ENCODE data around the gene AP3S2. TPM values are rescaled to one million over a fixed set of nuclear protein-coding genes. Genes with fewer than 3 reads are reported as not detected.

The AP3S2 gene
- total and polyA plus RNA-seq, 2 of the 8 experiments (the other 6 are each of a cell fraction or from before 2014, with no cell fraction given): 19.2 to 45.4 TPM

- H4K20me1 ChIP-seq (replicated peaks in 1 of 2; ENCODE audit: control insufficient read depth in 1 of 2, insufficient read depth in 2 of 2, low read length in 2 of 2): no peaks in the 10 kb centered on the region
- no peak overlapping the region for H2AK5ac ChIP-seq (ENCODE audit: low read depth, low read length)
- H3K4me3 ChIP-seq (ENCODE audit: extremely low read depth in 1 of 4, insufficient read depth in 2 of 4, low read depth in 3 of 4, low read length in 4 of 4): no peak overlapping the region
- H3K9ac ChIP-seq (replicated peaks in 1 of 4; ENCODE audit: extremely low read depth in 1 of 4, low read depth in 3 of 4, low read length in 3 of 4): no peak overlapping the region
- H3K4ac ChIP-seq (replicated peaks; ENCODE audit: insufficient read length, low read depth, low read length): no peak overlapping the region
- H3K23ac ChIP-seq (ENCODE audit: insufficient read length): no peak overlapping the region
- H3K23me2 ChIP-seq (ENCODE audit: low read depth, low read length): no peaks in the 10 kb centered on the region
- H2BK20ac ChIP-seq (ENCODE audit: low read length): no peak overlapping the region
- H3K56ac ChIP-seq (replicated peaks; ENCODE audit: insufficient read length, low read depth, low read length): no peak overlapping the region
- no peak overlapping the region for H4K91ac ChIP-seq (replicated peaks; ENCODE audit: insufficient read length, low read length)
- no peak overlapping the region for H2AFZ ChIP-seq (ENCODE audit: low read length)
- H4K8ac ChIP-seq (ENCODE audit: extremely low read depth, insufficient read depth, low read length): no peak overlapping the region
- WGBS, 2 experiments (ENCODE audit: extremely low coverage in 1 of 2, insufficient coverage in 1 of 2, insufficient read length in 1 of 2, insufficient replicate concordance in 2 of 2, low coverage in 1 of 2, low lambda C conversion rate in 2 of 2, missing lambda C conversion rate in 1 of 2): 100% methylated on average over 5 of the region's 5 CpGs; no CpG with 5 or more reads in 1 of the 2 experiments
- H3K36me3 ChIP-seq (ENCODE audit: control insufficient read depth in 2 of 4, insufficient read depth in 4 of 4, low read length in 3 of 4): peaks cover 0 to 22% (median 11%) of the 10 kb centered on the region in 4 experiments; a peak in 5 of 8 replicates
- H3K9me3 ChIP-seq (ENCODE audit: insufficient read depth in 2 of 2, low read depth in 1 of 2, low read length in 1 of 2): peaks cover 0 to 7% of the 10 kb centered on the region in 2 experiments; a peak in 2 of 4 replicates
- no peak overlapping the region for H3K14ac ChIP-seq (ENCODE audit: insufficient read length)
- no peak overlapping the region for H3K4me2 ChIP-seq (ENCODE audit: insufficient read depth in 1 of 2, low read depth in 2 of 2, low read length in 2 of 2)
- FAIRE-seq (no peak), DNase-seq (ENCODE audit: low read depth in 1 of 2, low spot score in 2 of 2) (no peak)
- no peaks in the 10 kb centered on the region for H3K79me2 ChIP-seq (ENCODE audit: control insufficient read depth in 1 of 2, insufficient read depth in 2 of 2, low read length in 2 of 2)
- H3K27me3 ChIP-seq (replicated peaks in 1 of 4; ENCODE audit: control insufficient read depth in 3 of 4, extremely low read depth in 1 of 4, insufficient read depth in 3 of 4, low read length in 3 of 4): no peaks in the 10 kb centered on the region
- no peak overlapping the region for H3K18ac ChIP-seq (ENCODE audit: extremely low read depth, low read length)
- ChIA-PET CTCF (ENCODE audit: partially characterized antibody) (interaction anchor here (0.5 kb wide), 1 partner anchor 12 kb away, joined by 3 read pairs; no protein-coding TSS in a partner anchor), POLR2A (ENCODE audit: partially characterized antibody) (no interaction called here)
- H2BK15ac ChIP-seq (ENCODE audit: low read length): no peak overlapping the region
- TF ChIP-seq SP1 (IDR thresholded peaks at IDR 0.05; ENCODE audit: low read depth, low read length) (no peak), EP300 (IDR thresholded peaks at IDR 0.05; ENCODE audit: borderline replicate concordance in 1 of 2, low read depth in 2 of 2, low read length in 2 of 2) (no peak), HDAC2 (IDR thresholded peaks at IDR 0.05; ENCODE audit: borderline replicate concordance in 1 of 2, low read depth in 2 of 2, low read length in 2 of 2) (no peak), POLR2AphosphoS5 (IDR thresholded peaks at IDR 0.05; ENCODE audit: low read depth, low read length) (no peak), MAX (IDR thresholded peaks at IDR 0.05) (no peak), JUN (IDR thresholded peaks at IDR 0.05; ENCODE audit: low read depth, low read length) (no peak), SIX5 (IDR thresholded peaks at IDR 0.05; ENCODE audit: low read depth, low read length) (no peak), CHD1 (IDR thresholded peaks at IDR 0.05; ENCODE audit: low read depth, low read length) (no peak), SP2 (IDR thresholded peaks at IDR 0.05; ENCODE audit: low read length) (no peak), FOSL1 (IDR thresholded peaks at IDR 0.05; ENCODE audit: insufficient read depth, low read depth, low read length) (no peak), GTF2F1 (IDR thresholded peaks at IDR 0.05; ENCODE audit: borderline replicate concordance, low read depth, low read length) (no peak), JUND (IDR thresholded peaks at IDR 0.05; ENCODE audit: low read length) (no peak)
- H2BK120ac ChIP-seq (replicated peaks; ENCODE audit: low read depth, low read length): no peak overlapping the region
- no peak overlapping the region for H4K5ac ChIP-seq (ENCODE audit: insufficient read length, low read depth, low read length)
- H3K4me1 ChIP-seq (replicated peaks in 1 of 4; ENCODE audit: control insufficient read depth in 3 of 4, insufficient read depth in 4 of 4, low read length in 3 of 4): no peaks in the 10 kb centered on the region
- H3K79me1 ChIP-seq (ENCODE audit: low read depth, low read length): no peaks in the 10 kb centered on the region
- no peak overlapping the region for H3K27ac ChIP-seq (ENCODE audit: low read depth, low read length)
- H2BK12ac ChIP-seq (ENCODE audit: low read depth, low read length): no peak overlapping the region
- H2BK5ac ChIP-seq (ENCODE audit: low read depth, low read length): no peak overlapping the region
These were observed 23.8 kb downstream of the AP3S2 start for GRCh38 chr15:89870006-89870405.
